B cell (primary cell): Measurements from ENCODE around the gene GPR75. TPM values are rescaled to one million over a fixed set of nuclear protein-coding genes. Genes with fewer than 3 reads are reported as not detected.

Experiments used
- ATAC-seq: fragments of 200-7000 bp; cut with Tn5 transposase; one replicate; pipeline ENCODE4 v1.10.0; 2021; ENCODE audit warnings: low read depth, mild to moderate bottlenecking, moderate number of reproducible peaks, moderate library complexity
- CTCF ChIA-PET: fragments of 350-600 bp; sonication (Branson Sonifier 250); formaldehyde crosslinking; loops from one replicate; lab custom pipeline; 2021; ENCODE audit warnings: antibody characterized with exemption, inconsistent platforms; lab: Charles Lee
- POLR2A ChIA-PET: fragments of 350-600 bp; sonication (Branson Sonifier 250); formaldehyde crosslinking; loops from one replicate; lab custom pipeline; 2021; ENCODE audit warnings: antibody characterized with exemption; lab: Charles Lee
- DNase-seq: peaks from one replicate; pipeline ENCODE4 v3.0.0; 2013
- H2AFZ ChIP-seq: 2 replicates; pipeline ENCODE4 v1.6.1; 2012; ENCODE audit warnings: mild to moderate bottlenecking, low read depth, low read length; ENCODE audit not compliant: insufficient read depth, poor library complexity, severe bottlenecking
- H3K27ac ChIP-seq, 2 donors: 1 replicate in 1 of 2; 2 replicates in 1 of 2; pipeline ENCODE4 v1.5.1; 2012 to 2013; ENCODE audit warnings: low read length in 2 of 2, mild to moderate bottlenecking in 2 of 2, moderate library complexity in 1 of 2
- H3K27me3 ChIP-seq, 4 experiments: fragments of 200-600 bp in 1 of 4; sonication (generic) in 1 of 4; replicated peaks in 1 of 4; 1 replicate in 2 of 4; 2 replicates in 2 of 4; pipeline versions ENCODE4 v1.6.1 to v1.7.0; 2013 to 2016; ENCODE audit warnings: low read length in 3 of 4, mild to moderate bottlenecking in 2 of 4, mixed read lengths in 1 of 4, moderate library complexity in 1 of 4; ENCODE audit not compliant: insufficient read depth in 4 of 4, control insufficient read depth in 3 of 4; ENCODE audit errors: control extremely low read depth in 1 of 4
- H3K36me3 ChIP-seq, 2 experiments: replicated peaks in 1 of 2; 1 replicate in 1 of 2; 2 replicates in 1 of 2; pipeline versions ENCODE4 v1.6.1 to v1.7.1; 2013; ENCODE audit warnings: low read length in 1 of 2; ENCODE audit not compliant: insufficient read depth in 2 of 2, control insufficient read depth in 1 of 2; ENCODE audit errors: control extremely low read depth in 1 of 2, extremely low read depth in 1 of 2
- H3K4me1 ChIP-seq, 2 donors: fragments of 200-600 bp in 1 of 2; sonication (generic) in 1 of 2; 1 replicate in 1 of 2; 2 replicates in 1 of 2; pipeline versions ENCODE4 v1.5.1 to v1.6.1; 2013 to 2017; ENCODE audit warnings: low read length in 2 of 2; ENCODE audit not compliant: control insufficient read depth in 2 of 2, insufficient read depth in 2 of 2
- H3K4me2 ChIP-seq: replicated peaks from 2 replicates; pipeline ENCODE3; 2012; ENCODE audit warnings: mild to moderate bottlenecking, low read depth, low read length; ENCODE audit not compliant: poor library complexity, severe bottlenecking
- H3K4me3 ChIP-seq, 5 experiments: fragments of 200-600 bp in 1 of 5; sonication (generic) in 1 of 5; 1 replicate in 3 of 5; 2 replicates in 2 of 5; pipeline versions ENCODE4 v1.5.1 to v1.7.0; 2011 to 2016; ENCODE audit warnings: low read length in 4 of 5, mild to moderate bottlenecking in 4 of 5, low read depth in 2 of 5, control low read depth in 1 of 5, moderate library complexity in 1 of 5; ENCODE audit not compliant: insufficient read depth in 1 of 5; ENCODE audit errors: control extremely low read depth in 1 of 5, extremely low read depth in 1 of 5
- H3K79me2 ChIP-seq: fragments of 200-600 bp; sonication (generic); one replicate; pipeline ENCODE4 v1.6.0; 2016; ENCODE audit warnings: low read length; ENCODE audit not compliant: control insufficient read depth, insufficient read depth
- H3K9ac ChIP-seq: fragments of 200-600 bp; sonication (generic); 2 replicates; pipeline ENCODE4 v1.6.1; 2017; ENCODE audit warnings: mild to moderate bottlenecking, low read length, moderate library complexity
- H3K9me3 ChIP-seq, 3 donors: one replicate each; pipeline versions ENCODE4 v1.6.1 to v1.7.1; 2013; ENCODE audit warnings: low read length in 2 of 3; ENCODE audit not compliant: control insufficient read depth in 2 of 3, insufficient read depth in 1 of 3; ENCODE audit errors: control extremely low read depth in 1 of 3
- H4K20me1 ChIP-seq: 2 replicates; pipeline ENCODE4 v1.6.0; 2012; ENCODE audit warnings: mild to moderate bottlenecking, low read length; ENCODE audit not compliant: insufficient read depth, control insufficient read depth, poor library complexity, severe bottlenecking
- H3K27ac Mint-ChIP-seq: one replicate; pipeline ENCODE4 v1.8.0; 2021; ENCODE audit warnings: mixed read lengths
- H3K27me3 Mint-ChIP-seq: one replicate; pipeline ENCODE4 v1.8.0; 2021; ENCODE audit warnings: mixed read lengths
- H3K4me1 Mint-ChIP-seq: one replicate; pipeline ENCODE4 v1.8.0; 2021; ENCODE audit warnings: mixed read lengths
- H3K4me3 Mint-ChIP-seq: one replicate; pipeline ENCODE4 v1.8.0; 2021; ENCODE audit warnings: mixed read lengths
- H3K9me3 Mint-ChIP-seq: one replicate; pipeline ENCODE4 v1.8.0; 2022; ENCODE audit warnings: mixed read lengths; ENCODE audit not compliant: insufficient read depth
- EZH2 ChIP-seq: IDR thresholded peaks from 2 replicates; pipeline ENCODE4 v1.6.1; 2012; ENCODE audit warnings: borderline replicate concordance, low read depth, mild to moderate bottlenecking, moderate library complexity, low read length; ENCODE audit not compliant: insufficient read depth, poor library complexity, severe bottlenecking
- WGBS: methylation state at CpG from one replicate; pipeline ENCODE4 v1.1.5; 2013; ENCODE audit warnings: missing lambda C conversion rate; ENCODE audit not compliant: insufficient coverage; 5-methylcytosine and 5-hydroxymethylcytosine counted together
- intact Hi-C: fragments of 100-400 bp; cut with micrococcal nuclease; formaldehyde crosslinking; loops from one replicate; pipeline ENCODE4 v1.10.0; 2022
- polyA plus RNA-seq: library from polyadenylated mRNA; depleted of rRNA; stranded (reverse); fragments of >200 nt; gene quantifications from 2 replicates; pipeline ENCODE4 v1.2.3, GENCODE V29; 2012
- total RNA-seq, 2 donors: library from RNA; stranded (reverse); fragments of 120-200 nt in 1 of 2; gene quantifications; 1 replicate in 1 of 2; 2 replicates in 1 of 2; pipeline versions ENCODE4 v1.2.3 to v1.2.4, GENCODE V29; 2013 to 2022
- TF ChIP-seq, protein P1 (sequence below): fragments of 200-600 bp; IDR thresholded peaks from one replicate; pipeline ENCODE4 v1.8.0; 2022; ENCODE audit warnings: antibody characterized with exemption, mild to moderate bottlenecking

The GPR75 gene
- total and polyA plus RNA-seq, 2 donors (not counting 1 experiment from before 2014, with no cell fraction given) = 5.1 to 5.9 TPM

DNA sequence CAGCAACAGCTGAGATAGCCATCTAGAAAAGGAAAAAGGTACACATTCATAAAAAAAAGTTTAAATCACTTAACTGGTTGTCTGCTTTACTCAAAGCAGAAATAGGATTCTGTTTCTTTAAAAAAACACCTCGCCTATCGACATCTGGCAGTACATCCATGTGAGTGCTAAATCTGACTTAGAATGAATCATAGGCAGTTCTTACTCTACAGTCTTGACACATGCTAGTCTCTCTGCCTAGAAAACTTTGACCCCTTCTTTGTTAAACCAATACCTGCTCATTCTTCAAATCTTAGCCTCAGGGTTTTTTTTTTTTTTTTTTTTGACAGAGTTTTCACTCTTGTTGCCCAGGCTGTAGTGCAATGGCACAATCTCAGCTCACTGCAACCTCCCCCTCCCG is 37.1 kb upstream of the GPR75 start:
- TF ChIP-seq EZH2 = no peak
- TF ChIP-seq, protein P1, sequence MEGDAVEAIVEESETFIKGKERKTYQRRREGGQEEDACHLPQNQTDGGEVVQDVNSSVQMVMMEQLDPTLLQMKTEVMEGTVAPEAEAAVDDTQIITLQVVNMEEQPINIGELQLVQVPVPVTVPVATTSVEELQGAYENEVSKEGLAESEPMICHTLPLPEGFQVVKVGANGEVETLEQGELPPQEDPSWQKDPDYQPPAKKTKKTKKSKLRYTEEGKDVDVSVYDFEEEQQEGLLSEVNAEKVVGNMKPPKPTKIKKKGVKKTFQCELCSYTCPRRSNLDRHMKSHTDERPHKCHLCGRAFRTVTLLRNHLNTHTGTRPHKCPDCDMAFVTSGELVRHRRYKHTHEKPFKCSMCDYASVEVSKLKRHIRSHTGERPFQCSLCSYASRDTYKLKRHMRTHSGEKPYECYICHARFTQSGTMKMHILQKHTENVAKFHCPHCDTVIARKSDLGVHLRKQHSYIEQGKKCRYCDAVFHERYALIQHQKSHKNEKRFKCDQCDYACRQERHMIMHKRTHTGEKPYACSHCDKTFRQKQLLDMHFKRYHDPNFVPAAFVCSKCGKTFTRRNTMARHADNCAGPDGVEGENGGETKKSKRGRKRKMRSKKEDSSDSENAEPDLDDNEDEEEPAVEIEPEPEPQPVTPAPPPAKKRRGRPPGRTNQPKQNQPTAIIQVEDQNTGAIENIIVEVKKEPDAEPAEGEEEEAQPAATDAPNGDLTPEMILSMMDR = no peak
- Histone ChIP-seq H4K20me1 (no peaks in the 10 kb centered on the region), H3K4me2 (no peak overlapping the region), H3K27ac (no peak overlapping the region), H3K79me2 (no peaks in the 10 kb centered on the region), H3K4me3 (no peak overlapping the region), H3K9me3 (no peaks in the 10 kb centered on the region), H3K36me3 (peaks cover 8 to 83% of the 10 kb centered on the region in 2 experiments), H3K9ac (no peak overlapping the region), H3K27me3 (no peaks in the 10 kb centered on the region), H3K4me1 (no peaks in the 10 kb centered on the region), H2AFZ (no peak overlapping the region)
- Mint-ChIP-seq H3K4me1 (no peaks in the 10 kb centered on the region), H3K27me3 (no peaks in the 10 kb centered on the region), H3K4me3 (no peak overlapping the region), H3K9me3 (no peaks in the 10 kb centered on the region), H3K27ac (no peak overlapping the region)
- CTCF ChIA-PET = no interaction called here
- POLR2A ChIA-PET = no interaction called here
- intact Hi-C loops = no loop called here
- DNase-seq (no peak), ATAC-seq (no peak)
- WGBS = 100% methylated on average over 3 of the region's 3 CpGs

DNA sequence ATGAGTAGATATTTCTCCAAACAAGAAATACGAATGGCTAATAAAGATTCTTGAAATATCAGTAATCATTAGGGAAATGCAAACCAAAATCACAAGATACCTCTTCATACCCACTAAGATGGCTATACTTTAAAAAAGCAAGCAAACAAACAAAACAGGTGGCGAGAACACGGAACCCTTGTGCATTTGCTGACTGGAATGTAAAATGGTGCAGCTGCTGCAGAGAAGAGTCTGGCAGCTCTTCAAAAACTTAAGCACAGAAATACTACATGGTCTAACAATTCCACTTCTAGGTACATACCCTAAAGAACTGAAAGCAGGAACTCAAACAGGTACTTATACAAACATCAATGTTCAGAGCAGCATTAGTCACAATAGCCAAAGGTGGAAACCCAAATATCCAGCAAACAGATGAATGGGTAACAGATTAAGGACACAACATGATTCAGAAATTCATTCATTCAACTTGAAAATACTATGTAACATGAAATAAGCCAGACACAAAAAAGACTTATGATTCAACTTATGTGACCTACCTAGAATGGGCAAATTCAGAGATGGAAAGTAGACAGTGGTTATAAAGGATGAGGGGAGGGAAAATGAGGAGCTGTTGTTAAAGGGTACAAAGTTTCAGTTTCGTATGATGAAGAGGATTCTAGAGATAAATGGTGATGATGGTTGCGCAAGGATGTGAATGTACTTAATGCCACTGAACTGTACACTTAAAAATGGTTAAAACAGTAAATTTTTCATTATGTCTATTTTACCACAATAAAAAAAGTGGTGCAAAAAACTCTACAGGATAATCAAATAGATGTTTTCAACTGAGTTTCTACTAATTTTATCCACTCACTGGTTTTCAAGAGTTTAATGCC is 26.9 kb upstream of the GPR75 start:
- intact Hi-C loops = no loop called here
- WGBS = no CpG with 5 or more reads among the region's 5 CpGs

More for the DNA sequence above, 26.9 kb upstream of the GPR75 start:
- no peak for ATAC-seq
- no peak overlapping the region for H3K27ac Mint-ChIP-seq
- no peak overlapping the region for H3K4me3 Mint-ChIP-seq
- H3K36me3 ChIP-seq = peaks cover 19 to 89% of the 10 kb centered on the region in 2 experiments
- H3K4me1 Mint-ChIP-seq = no peaks in the 10 kb centered on the region
- TF ChIP-seq, protein P1 = no peak
- TF ChIP-seq EZH2 = no peak
- no peak overlapping the region for H3K27ac ChIP-seq
- no peak overlapping the region for H3K4me2 ChIP-seq
- H4K20me1 ChIP-seq = no peaks in the 10 kb centered on the region
- no peak overlapping the region for H3K4me3 ChIP-seq
- ChIA-PET CTCF (no interaction called here), POLR2A (no interaction called here)
- no peaks in the 10 kb centered on the region for H3K9me3 ChIP-seq
- no peaks in the 10 kb centered on the region for H3K27me3 Mint-ChIP-seq
- H3K27me3 ChIP-seq = no peaks in the 10 kb centered on the region
- H3K9me3 Mint-ChIP-seq = no peaks in the 10 kb centered on the region
- no peaks in the 10 kb centered on the region for H3K4me1 ChIP-seq
- H3K79me2 ChIP-seq = no peaks in the 10 kb centered on the region
- no peak overlapping the region for H2AFZ ChIP-seq
- H3K9ac ChIP-seq = no peak overlapping the region
- DNase-seq = no peak
